Neutrophil (primary cell): ENCODE measurements around the gene ZBED4.

Experiments
- H3K27ac ChIP-seq: fragments of 200-600 bp; sonication (generic); 2 replicates; pipeline ENCODE4 v1.5.1; 2016; ENCODE audit warnings: mild to moderate bottlenecking, moderate library complexity
- H3K27me3 ChIP-seq: fragments of 200-600 bp; sonication (generic); 2 replicates; pipeline ENCODE4 v1.6.0; 2016; ENCODE audit warnings: mild to moderate bottlenecking
- H3K36me3 ChIP-seq: fragments of 200-600 bp; sonication (generic); 2 replicates; pipeline ENCODE4 v1.5.1; 2017
- H3K4me1 ChIP-seq, 2 experiments: fragments of 200-600 bp in 1 of 2; sonication (generic) in 1 of 2; 1 replicate in 1 of 2; 2 replicates in 1 of 2; pipeline versions ENCODE4 v1.5.1 to v1.6.1; 2013 to 2016; ENCODE audit warnings: low read depth in 1 of 2, low read length in 1 of 2, mild to moderate bottlenecking in 1 of 2, moderate library complexity in 1 of 2; ENCODE audit not compliant: control insufficient read depth in 1 of 2, insufficient read depth in 1 of 2
- H3K4me3 ChIP-seq, 2 experiments: fragments of 200-600 bp in 1 of 2; sonication (generic) in 1 of 2; 1 replicate in 1 of 2; 2 replicates in 1 of 2; pipeline ENCODE4 v1.5.1; 2013 to 2016; ENCODE audit warnings: low read depth in 1 of 2, low read length in 1 of 2, mild to moderate bottlenecking in 1 of 2, moderate library complexity in 1 of 2
- H3K9me3 ChIP-seq: fragments of 200-600 bp; sonication (generic); 2 replicates; pipeline ENCODE4 v1.5.1; 2016
- CTCF ChIP-seq: fragments of 200-600 bp; sonication (generic); IDR thresholded peaks from 2 replicates; pipeline ENCODE4 v1.5.1; 2016; ENCODE audit warnings: antibody characterized with exemption

ZBED4 gene

GRCh38 chr22:49892226-49892899, 38.7 kb downstream of the ZBED4 start:
- Histone ChIP-seq H3K4me1 (no peaks in the 10 kb centered on the region), H3K27me3 (no peaks in the 10 kb centered on the region), H3K36me3 (peaks cover 20% of the 10 kb centered on the region), H3K27ac (no peak overlapping the region), H3K9me3 (no peaks in the 10 kb centered on the region), H3K4me3 (no peak overlapping the region)
- no peak for TF ChIP-seq CTCF

GRCh38 chr22:49893025-49893424, 39.4 kb downstream of the ZBED4 start:
- Histone ChIP-seq H3K4me1 (no peaks in the 10 kb centered on the region), H3K4me3 (no peak overlapping the region), H3K9me3 (no peaks in the 10 kb centered on the region), H3K27ac (no peak overlapping the region), H3K36me3 (peaks cover 14% of the 10 kb centered on the region), H3K27me3 (no peaks in the 10 kb centered on the region)
- TF ChIP-seq CTCF, result no peak

- H3K27me3 ChIP-seq, result no peaks in the 10 kb centered on the region
- no peak overlapping the region for H3K4me3 ChIP-seq
Observed at GRCh38 chr22:49894322-49895054, 40.8 kb downstream of the ZBED4 start.

GRCh38 chr22:49896201-49896600, 42.6 kb downstream of the ZBED4 start:
- H3K4me1 ChIP-seq, result no peaks in the 10 kb centered on the region
- H3K36me3 ChIP-seq, result peaks cover 18% of the 10 kb centered on the region
- no peak overlapping the region for H3K4me3 ChIP-seq
- H3K9me3 ChIP-seq, result no peaks in the 10 kb centered on the region
- no peak for TF ChIP-seq CTCF
- no peaks in the 10 kb centered on the region for H3K27me3 ChIP-seq
- H3K27ac ChIP-seq, result no peak overlapping the region

More at GRCh38 chr22:49894322-49895054, 40.8 kb downstream of the ZBED4 start:
- Histone ChIP-seq H3K36me3 (peaks cover 6% of the 10 kb centered on the region), H3K9me3 (no peaks in the 10 kb centered on the region), H3K4me1 (no peaks in the 10 kb centered on the region), H3K27ac (no peak overlapping the region)
- no peak for TF ChIP-seq CTCF

GRCh38 chr22:49897015-49897684, 43.5 kb downstream of the ZBED4 start:
- TF ChIP-seq CTCF, result no peak
- H3K4me3 ChIP-seq, result no peak overlapping the region
- H3K27me3 ChIP-seq, result no peaks in the 10 kb centered on the region
- no peak overlapping the region for H3K27ac ChIP-seq
- H3K9me3 ChIP-seq, result no peaks in the 10 kb centered on the region
- H3K36me3 ChIP-seq, result peaks cover 26% of the 10 kb centered on the region
- no peaks in the 10 kb centered on the region for H3K4me1 ChIP-seq
